Naive thymus-derived CD8-positive, alpha-beta T cell (primary cell): ENCODE data around the gene WASHC4. TPM values are rescaled to one million over a fixed set of nuclear protein-coding genes. Genes with fewer than 3 reads are reported as not detected.

Source experiments
- polyA plus RNA-seq, 3 donors: library from polyadenylated mRNA; unstranded; fragments of 300-500 nt; fragmentation: Illumina TruSeq; gene quantifications; one replicate each; pipeline ENCODE4 v1.2.3, GENCODE V29; 2021
- total RNA-seq, 8 experiments: library from RNA in 2 of 8; stranded (reverse) in 2 of 8; gene quantifications; one replicate each; pipeline ENCODE4 v1.2.3 and lab custom pipeline; 2021 to 2026

WASHC4 gene
- total and polyA plus RNA-seq, 5 experiments from 2014 or later: 25.5 to 87.8 (median 30.3) TPM

Other genes starting within 250 kb of the WASHC4 start
- 1 to 10 TPM; 2.8 to 2.9 TPM for gene SLC41A2, start 149.4 kb upstream of the WASHC4 start, total RNA-seq
- under 1 TPM in 1 of 3 donors, not detected in 2; 0.69 TPM for gene SLC41A2, start 149.4 kb upstream of the WASHC4 start, polyA plus RNA-seq
- gene NOPCHAP1, start 121.4 kb upstream of the WASHC4 start, total RNA-seq: 10 to 100 TPM; 18.5 to 25.8 TPM
- gene NOPCHAP1, start 121.4 kb upstream of the WASHC4 start, polyA plus RNA-seq: 10 to 100 TPM; 15.4 to 16.8 (median 16.5) TPM
- under 1 TPM; 0.14 to 0.47 TPM for gene ALDH1L2, start 23.3 kb upstream of the WASHC4 start, total RNA-seq
- not detected for gene ALDH1L2, start 23.3 kb upstream of the WASHC4 start, polyA plus RNA-seq
- gene APPL2, start 128.4 kb downstream of the WASHC4 start, total RNA-seq: 10 to 100 TPM; 66.2 to 71.2 TPM
- gene APPL2, start 128.4 kb downstream of the WASHC4 start, polyA plus RNA-seq: 10 to 100 TPM in 2 of 3 donors, 1 to 10 TPM in 1; 8.2 to 14.6 (median 13.6) TPM
- gene C12orf75, start 223.0 kb downstream of the WASHC4 start, total RNA-seq: 1 to 10 TPM; 6.1 to 6.6 TPM
- 100 to 1,000 TPM in 1 of 3 donors, 10 to 100 TPM in 2; 33.8 to 130 (median 41.9) TPM for gene C12orf75, start 223.0 kb downstream of the WASHC4 start, polyA plus RNA-seq